IMR-90 (cell line): ENCODE results near the gene ACOT7. TPM values are rescaled to one million over a fixed set of nuclear protein-coding genes. Genes with fewer than 3 reads are reported as not detected.

Experiments used
- ATAC-seq: fragments of 200-7000 bp; cut with Tn5 transposase; 2 replicates; pipeline ENCODE4 v1.9.1; 2020; ENCODE audit warnings: low read depth, mild to moderate bottlenecking, moderate library complexity
- BruUV-seq: library from RNA; stranded (reverse); fragments of 400-500 nt; replicated peaks from 2 replicates; lab custom pipeline; 2021; lab: Mats Ljungman, UMichigan
- CTCF ChIA-PET: fragments of 300-600 bp; formaldehyde crosslinking; extraction: SDS; loops from one replicate; lab custom pipeline; 2021; ENCODE audit warnings: antibody characterized with exemption; lab: Yijun Ruan, JAX
- POLR2A ChIA-PET: fragments of 300-600 bp; sonication (Branson Sonifier 250); formaldehyde crosslinking; loops from one replicate; lab custom pipeline; 2022; ENCODE audit warnings: antibody characterized with exemption; ENCODE audit not compliant: unreplicated experiment; lab: Charles Lee
- DNase-seq: peaks from one replicate; pipeline ENCODE4 v3.0.0; 2013
- H2AFZ ChIP-seq: replicated peaks from 2 replicates; pipeline ENCODE3; 2013; ENCODE audit warnings: low read length, mild to moderate bottlenecking; ENCODE audit not compliant: poor library complexity
- H2AK5ac ChIP-seq: 2 replicates; pipeline ENCODE4 v1.6.1; 2013; ENCODE audit warnings: low read depth, low read length, inconsistent platforms
- H2AK9ac ChIP-seq: replicated peaks from 2 replicates; pipeline ENCODE3; 2013; ENCODE audit warnings: mild to moderate bottlenecking, low read depth, low read length, moderate library complexity; ENCODE audit not compliant: poor library complexity
- H2BK120ac ChIP-seq: 2 replicates; pipeline ENCODE4 v1.6.1; 2013; ENCODE audit warnings: low read depth, low read length, inconsistent platforms
- H2BK15ac ChIP-seq: 3 replicates; pipeline ENCODE4 v1.6.1; 2013; ENCODE audit warnings: low read depth, low read length, inconsistent platforms
- H2BK20ac ChIP-seq: 2 replicates; pipeline ENCODE4 v1.6.1; 2013; ENCODE audit warnings: low read depth, mild to moderate bottlenecking, inconsistent platforms, low read length, moderate library complexity
- H2BK5ac ChIP-seq: 2 replicates; pipeline ENCODE4 v1.6.1; 2013; ENCODE audit warnings: mild to moderate bottlenecking, low read depth, low read length, inconsistent platforms; ENCODE audit not compliant: poor library complexity, severe bottlenecking
- H3K14ac ChIP-seq: replicated peaks from 2 replicates; pipeline ENCODE4 v1.6.1; 2013; ENCODE audit warnings: low read depth, low read length, inconsistent platforms
- H3K18ac ChIP-seq: 2 replicates; pipeline ENCODE4 v1.6.1; 2013; ENCODE audit warnings: low read depth, low read length, control low read depth
- H3K23ac ChIP-seq: 2 replicates; pipeline ENCODE4 v1.6.1; 2013; ENCODE audit warnings: low read depth, low read length, inconsistent platforms
- H3K27ac ChIP-seq: 2 replicates; pipeline ENCODE4 v1.5.1; 2013; ENCODE audit warnings: mild to moderate bottlenecking, control low read depth, low read length; ENCODE audit not compliant: insufficient read depth
- H3K27me3 ChIP-seq: 2 replicates; pipeline ENCODE4 v1.6.1; 2013; ENCODE audit warnings: low read length; ENCODE audit not compliant: control insufficient read depth, insufficient read depth
- H3K36me3 ChIP-seq: 2 replicates; pipeline ENCODE4 v1.6.1; 2013; ENCODE audit warnings: low read length, mixed read lengths; ENCODE audit not compliant: control insufficient read depth, insufficient read depth
- H3K4ac ChIP-seq: 2 replicates; pipeline ENCODE4 v1.6.1; 2013; ENCODE audit warnings: low read depth, low read length, inconsistent platforms
- H3K4me1 ChIP-seq: 2 replicates; pipeline ENCODE4 v1.6.1; 2013; ENCODE audit warnings: low read length, mixed read lengths; ENCODE audit not compliant: control insufficient read depth, insufficient read depth
- H3K4me2 ChIP-seq: 2 replicates; pipeline ENCODE4 v1.6.1; 2013; ENCODE audit warnings: low read depth, mild to moderate bottlenecking, control low read depth, low read length, moderate library complexity
- H3K4me3 ChIP-seq: 2 replicates; pipeline ENCODE4 v1.5.1; 2013; ENCODE audit warnings: low read depth, mild to moderate bottlenecking, control low read depth, low read length, moderate library complexity; ENCODE audit not compliant: insufficient read depth
- H3K56ac ChIP-seq: 2 replicates; pipeline ENCODE4 v1.6.1; 2013; ENCODE audit warnings: low read length, inconsistent platforms; ENCODE audit not compliant: insufficient read depth; ENCODE audit errors: extremely low read depth
- H3K79me1 ChIP-seq, 2 experiments: 2 replicates each; pipeline ENCODE4 v1.6.1; 2013; ENCODE audit warnings: low read length in 2 of 2, inconsistent platforms in 1 of 2, low read depth in 1 of 2
- H3K9ac ChIP-seq: 2 replicates; pipeline ENCODE4 v1.6.1; 2013; ENCODE audit warnings: low read depth, low read length, control low read depth
- H3K9me1 ChIP-seq: 2 replicates; pipeline ENCODE4 v1.6.1; 2013; ENCODE audit warnings: low read length, inconsistent platforms; ENCODE audit not compliant: insufficient read depth
- H3K9me3 ChIP-seq: 2 replicates; pipeline ENCODE4 v1.6.1; 2013; ENCODE audit warnings: low read length; ENCODE audit not compliant: control insufficient read depth, insufficient read depth
- H4K20me1 ChIP-seq: 2 replicates; pipeline ENCODE4 v1.6.1; 2013; ENCODE audit warnings: low read length, inconsistent platforms; ENCODE audit not compliant: insufficient read depth
- H4K5ac ChIP-seq: 2 replicates; pipeline ENCODE4 v1.6.1; 2013; ENCODE audit warnings: mild to moderate bottlenecking, low read depth, low read length, control low read depth
- H4K8ac ChIP-seq, 2 experiments: 2 replicates each; pipeline ENCODE4 v1.6.1; 2013; ENCODE audit warnings: low read depth in 2 of 2, low read length in 2 of 2, control low read depth in 1 of 2, inconsistent platforms in 1 of 2
- H4K91ac ChIP-seq: 2 replicates; pipeline ENCODE4 v1.6.1; 2013; ENCODE audit warnings: low read depth, low read length, inconsistent platforms; ENCODE audit not compliant: insufficient read depth
- BHLHE40 ChIP-seq: fragments of 150-350 bp; IDR thresholded peaks from 2 replicates; pipeline ENCODE4 v1.6.1; 2016; ENCODE audit warnings: mild to moderate bottlenecking, low read depth, low read length
- CEBPB ChIP-seq: IDR thresholded peaks from 2 replicates; pipeline ENCODE4 v1.6.1; 2012; ENCODE audit warnings: low read depth, low read length, improper control_type of control experiment
- CHD1 ChIP-seq: IDR thresholded peaks from 2 replicates; pipeline ENCODE4 v1.6.1; 2012; ENCODE audit warnings: low read depth, low read length, improper control_type of control experiment
- ELK1 ChIP-seq: fragments of 150-350 bp; IDR thresholded peaks from 2 replicates; pipeline ENCODE4 v1.6.1; 2016; ENCODE audit warnings: low read depth, mild to moderate bottlenecking, low read length, moderate library complexity, borderline replicate concordance
- FOS ChIP-seq: fragments of 150-350 bp; IDR thresholded peaks from 2 replicates; pipeline ENCODE4 v1.6.1; 2016; ENCODE audit warnings: low read depth, low read length
- MAFK ChIP-seq: IDR thresholded peaks from 2 replicates; pipeline ENCODE4 v1.6.1; 2012; ENCODE audit warnings: low read depth, low read length, improper control_type of control experiment
- MAZ ChIP-seq: IDR thresholded peaks from 2 replicates; pipeline ENCODE4 v1.6.1; 2012; ENCODE audit warnings: low read depth, mild to moderate bottlenecking, low read length, improper control_type of control experiment, moderate library complexity, borderline replicate concordance
- MXI1 ChIP-seq: IDR thresholded peaks from 2 replicates; pipeline ENCODE4 v1.6.1; 2012; ENCODE audit warnings: low read depth, mild to moderate bottlenecking, low read length, moderate library complexity, borderline replicate concordance
- NFE2L2 ChIP-seq: fragments of 150-350 bp; IDR thresholded peaks from 2 replicates; pipeline ENCODE4 v1.6.1; 2016; ENCODE audit warnings: low read depth, mild to moderate bottlenecking, low read length
- POLR2A ChIP-seq: IDR thresholded peaks from 2 replicates; pipeline ENCODE4 v1.6.1; 2012; ENCODE audit warnings: mild to moderate bottlenecking, low read depth, low read length
- RAD21 ChIP-seq: IDR thresholded peaks from 2 replicates; pipeline ENCODE4 v1.6.1; 2012; ENCODE audit warnings: low read length, improper control_type of control experiment
- RCOR1 ChIP-seq: IDR thresholded peaks from 2 replicates; pipeline ENCODE4 v1.6.1; 2012; ENCODE audit warnings: mild to moderate bottlenecking, low read length, improper control_type of control experiment; ENCODE audit not compliant: insufficient replicate concordance
- RFX5 ChIP-seq: IDR thresholded peaks from 2 replicates; pipeline ENCODE4 v1.8.0; 2012; ENCODE audit warnings: low read depth, mild to moderate bottlenecking, low read length, moderate library complexity
- SMC3 ChIP-seq: fragments of 150-350 bp; IDR thresholded peaks from 2 replicates; pipeline ENCODE4 v1.6.1; 2016; ENCODE audit warnings: low read depth, mild to moderate bottlenecking, antibody characterized with exemption, low read length, moderate library complexity
- USF2 ChIP-seq: fragments of 150-350 bp; IDR thresholded peaks from 2 replicates; pipeline ENCODE4 v1.6.1; 2017; ENCODE audit warnings: mild to moderate bottlenecking, antibody characterized with exemption, low read length, low read depth
- WGBS, 2 experiments: methylation state at CpG; one replicate each; pipeline versions ENCODE4 v1.1.5 to v1.1.7; 2013; ENCODE audit warnings: missing lambda C conversion rate in 2 of 2; ENCODE audit not compliant: insufficient read length in 1 of 2; ENCODE audit errors: extremely low coverage in 2 of 2; 5-methylcytosine and 5-hydroxymethylcytosine counted together
- dilution Hi-C: fragments of 300-500 bp; cut with HindIII; formaldehyde crosslinking; loops from one replicate; pipeline ENCODE4 v1.14.3; 2018; ENCODE audit warnings: low sequenced_read_pairs; ENCODE audit not compliant: unreplicated experiment
- in situ Hi-C: fragments of 300-500 bp; cut with MboI; formaldehyde crosslinking; loops from 3 replicates; pipeline ENCODE4 v1.14.3; 2019; ENCODE audit warnings: low sequenced_read_pairs, inconsistent platforms, mixed read lengths
- intact Hi-C: fragments of 100-400 bp; cut with micrococcal nuclease; formaldehyde crosslinking; loops from 2 replicates; pipeline ENCODE4 v1.10.0; 2022
- polyA plus RNA-seq, 3 experiments: library from polyadenylated mRNA; depleted of rRNA; stranded (reverse); fragments of >200 nt; gene quantifications; 2 replicates each; pipeline ENCODE4 v1.2.3, GENCODE V29; 2012; ENCODE audit warnings: low replicate concordance in 1 of 3
- total RNA-seq: library from RNA; depleted of rRNA; stranded (reverse); fragments of >200 nt; gene quantifications from 2 replicates; pipeline ENCODE4 v1.2.3, GENCODE V29; 2012

ACOT7 gene
- total and polyA plus RNA-seq, 2 of the 4 experiments (the other 2 are of a cell fraction), result 51.6 to 242 TPM

GRCh38 chr1:6244401-6245049, 149.0 kb downstream of the ACOT7 start:
- Histone ChIP-seq H2BK5ac (no peak overlapping the region), H3K4ac (no peak overlapping the region), H3K4me3 (no peak overlapping the region), H4K8ac (no peak overlapping the region), H3K18ac (no peak overlapping the region), H4K91ac (no peak overlapping the region), H3K14ac (no peak overlapping the region), H3K56ac (no peak overlapping the region), H2AFZ (no peak overlapping the region), H4K20me1 (peaks cover 16% of the 10 kb centered on the region), H3K79me1 (no peaks in the 10 kb centered on the region), H3K36me3 (no peaks in the 10 kb centered on the region), H3K4me2 (no peak overlapping the region), H3K4me1 (no peaks in the 10 kb centered on the region), H2BK15ac (no peak overlapping the region), H3K9ac (no peak overlapping the region), H2AK5ac (no peak overlapping the region), H3K9me1 (no peaks in the 10 kb centered on the region), H3K9me3 (no peaks in the 10 kb centered on the region), H3K27me3 (peaks cover 67% of the 10 kb centered on the region), H3K27ac (no peak overlapping the region), H2BK20ac (no peak overlapping the region), H4K5ac (no peak overlapping the region), H2BK120ac (no peak overlapping the region), H2AK9ac (no peak overlapping the region), H3K23ac (no peak overlapping the region)
- POLR2A ChIA-PET, result interaction anchor here (0.6 kb wide), 1 partner anchor 69 kb away, joined by 4 read pairs; no protein-coding TSS in a partner anchor
- CTCF ChIA-PET, result interaction anchor here (0.6 to 0.9 kb wide), 5 partner anchors 99 to 192 kb away, joined by 3 to 4 read pairs (median 3); no protein-coding TSS in a partner anchor
- dilution Hi-C loops (no loop called here), in situ Hi-C loops (loop anchor here (5.0 kb wide), 1 partner anchor 98 kb away; no protein-coding TSS in a partner anchor), intact Hi-C loops (loop anchor here (1.0 to 5.0 kb wide), 3 partner anchors 136 to 248 kb away; partner anchors contain the start of gene PLEKHG5)
- DNase-seq (no peak), ATAC-seq (no peak)
- WGBS, 2 experiments, result 5% methylated on average over 8 of the region's 24 CpGs; no CpG with 5 or more reads in 1 of the 2 experiments
- no TSS peak for BruUV-seq
- TF ChIP-seq SMC3 (no peak), MAZ (no peak), BHLHE40 (no peak), USF2 (no peak), RAD21 (no peak), RCOR1 (no peak), NFE2L2 (no peak), CHD1 (no peak), CEBPB (no peak), POLR2A (no peak), ELK1 (no peak), MXI1 (no peak), MAFK (no peak), FOS (no peak), RFX5 (no peak)
